Measurements from ENCODE around the gene DISC1. TPM values are rescaled to one million over a fixed set of nuclear protein-coding genes. Genes with fewer than 3 reads are reported as not detected.

The DISC1 gene
- total RNA-seq, 6 experiments from 2014 or later, result 1.8 to 3.3 (median 2.4) TPM

DNA sequence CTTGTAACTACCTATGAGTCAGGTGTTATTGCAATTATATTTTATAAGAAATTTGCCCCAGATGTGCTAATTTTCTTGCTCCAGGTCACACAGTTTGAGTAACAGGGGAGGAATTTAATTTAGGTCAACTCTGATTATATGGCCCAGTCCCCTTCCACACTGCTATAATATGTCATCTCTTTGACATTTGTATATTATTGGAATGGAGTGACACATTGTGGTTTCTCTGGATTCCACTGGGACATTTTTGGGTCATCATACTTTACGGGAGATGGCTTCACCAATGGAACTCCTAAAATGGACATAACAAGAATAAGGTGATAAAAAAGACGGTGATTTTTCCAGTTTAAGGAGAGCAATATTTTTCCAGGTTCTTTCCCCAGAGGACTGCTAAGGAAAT is 191.2 kb downstream of the DISC1 start:
- DNase-seq (no peak), ATAC-seq (no peak)
- H3K27me3 ChIP-seq, result no peaks in the 10 kb centered on the region
- TF ChIP-seq, protein P1, sequence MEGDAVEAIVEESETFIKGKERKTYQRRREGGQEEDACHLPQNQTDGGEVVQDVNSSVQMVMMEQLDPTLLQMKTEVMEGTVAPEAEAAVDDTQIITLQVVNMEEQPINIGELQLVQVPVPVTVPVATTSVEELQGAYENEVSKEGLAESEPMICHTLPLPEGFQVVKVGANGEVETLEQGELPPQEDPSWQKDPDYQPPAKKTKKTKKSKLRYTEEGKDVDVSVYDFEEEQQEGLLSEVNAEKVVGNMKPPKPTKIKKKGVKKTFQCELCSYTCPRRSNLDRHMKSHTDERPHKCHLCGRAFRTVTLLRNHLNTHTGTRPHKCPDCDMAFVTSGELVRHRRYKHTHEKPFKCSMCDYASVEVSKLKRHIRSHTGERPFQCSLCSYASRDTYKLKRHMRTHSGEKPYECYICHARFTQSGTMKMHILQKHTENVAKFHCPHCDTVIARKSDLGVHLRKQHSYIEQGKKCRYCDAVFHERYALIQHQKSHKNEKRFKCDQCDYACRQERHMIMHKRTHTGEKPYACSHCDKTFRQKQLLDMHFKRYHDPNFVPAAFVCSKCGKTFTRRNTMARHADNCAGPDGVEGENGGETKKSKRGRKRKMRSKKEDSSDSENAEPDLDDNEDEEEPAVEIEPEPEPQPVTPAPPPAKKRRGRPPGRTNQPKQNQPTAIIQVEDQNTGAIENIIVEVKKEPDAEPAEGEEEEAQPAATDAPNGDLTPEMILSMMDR (IDR thresholded peaks at IDR 0.05), result no peak
- TF ChIP-seq POLR2A (IDR thresholded peaks at IDR 0.05), result no peak
- 76% methylated on average over 2 of the region's 2 CpGs for WGBS (ENCODE audit: insufficient coverage, low coverage, low lambda C conversion rate, missing lambda C conversion rate)
- H3K9me3 ChIP-seq, result no peaks in the 10 kb centered on the region
- H3K36me3 ChIP-seq, result no peaks in the 10 kb centered on the region
- H3K27ac ChIP-seq, result no peak overlapping the region
- H3K4me3 ChIP-seq, result no peak overlapping the region
- intact Hi-C loops (cut with DNase I), result no loop called here
- H3K4me1 ChIP-seq, result no peaks in the 10 kb centered on the region

GRCh38 chr1:231818337-231818736 is 191.7 kb downstream of the DISC1 start:
- 42% methylated on average over 5 of the region's 6 CpGs for WGBS (ENCODE audit: insufficient coverage, low coverage, low lambda C conversion rate, missing lambda C conversion rate)
- Histone ChIP-seq H3K36me3 (no peaks in the 10 kb centered on the region), H3K4me3 (no peak overlapping the region), H3K27ac (no peak overlapping the region), H3K4me1 (no peaks in the 10 kb centered on the region), H3K27me3 (no peaks in the 10 kb centered on the region), H3K9me3 (no peaks in the 10 kb centered on the region)
- ATAC-seq (no peak), DNase-seq (no peak)
- no peak for TF ChIP-seq POLR2A (IDR thresholded peaks at IDR 0.05)
- TF ChIP-seq, protein P1 (IDR thresholded peaks at IDR 0.05), result no peak
- intact Hi-C loops (cut with DNase I), result no loop called here

DNA sequence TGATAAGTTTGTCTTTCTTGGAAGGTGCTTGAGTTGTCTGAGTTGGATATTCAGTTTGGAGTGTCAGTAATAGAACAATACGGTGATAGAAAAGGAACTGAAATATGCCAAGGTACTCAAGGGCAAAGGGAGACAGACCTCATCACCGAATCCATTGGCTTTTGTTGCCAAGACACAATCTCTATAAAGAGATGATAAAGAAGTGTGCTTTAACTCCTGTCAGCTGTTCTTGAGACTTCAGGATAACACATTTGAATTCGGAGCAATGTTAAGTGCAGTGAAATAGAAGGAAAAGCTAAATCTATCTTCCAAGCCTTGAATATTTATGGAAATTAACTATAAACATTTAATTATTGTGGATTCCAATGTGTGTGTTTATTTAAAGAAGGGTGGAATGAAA is 194.7 kb downstream of the DISC1 start:
- TF ChIP-seq, protein P1 (IDR thresholded peaks at IDR 0.05), result no peak
- no peak for TF ChIP-seq POLR2A (IDR thresholded peaks at IDR 0.05)
- Histone ChIP-seq H3K27me3 (no peaks in the 10 kb centered on the region), H3K36me3 (no peaks in the 10 kb centered on the region), H3K4me1 (no peaks in the 10 kb centered on the region), H3K9me3 (no peaks in the 10 kb centered on the region), H3K4me3 (no peak overlapping the region), H3K27ac (no peak overlapping the region)
- WGBS (ENCODE audit: insufficient coverage, low coverage, low lambda C conversion rate, missing lambda C conversion rate), result 45% methylated on average over 3 of the region's 3 CpGs
- DNase-seq, result no peak
- ATAC-seq, result no peak
- intact Hi-C loops (cut with DNase I), result no loop called here

DNA sequence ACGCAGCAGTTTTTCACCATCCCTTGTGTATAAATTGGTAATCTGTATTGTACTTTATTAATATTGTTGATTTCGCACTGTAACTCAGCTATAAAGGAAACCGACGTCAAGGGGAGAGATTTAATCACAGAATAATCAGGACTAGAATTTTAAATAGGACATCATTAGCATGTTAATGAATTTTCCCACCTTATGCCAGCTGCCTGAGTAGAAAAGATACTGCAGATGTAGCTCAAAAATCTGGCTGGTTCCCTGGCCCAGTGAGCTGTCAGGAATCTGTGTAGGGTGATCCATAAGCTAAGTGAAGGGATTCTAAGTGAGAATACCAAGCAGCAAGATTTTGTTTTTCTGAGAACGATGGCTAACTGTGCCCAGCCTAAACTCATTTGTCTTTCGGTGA is 195.5 kb downstream of the DISC1 start:
- Histone ChIP-seq H3K4me1 (no peaks in the 10 kb centered on the region), H3K36me3 (no peaks in the 10 kb centered on the region), H3K27me3 (no peaks in the 10 kb centered on the region), H3K4me3 (no peak overlapping the region), H3K9me3 (no peaks in the 10 kb centered on the region), H3K27ac (no peak overlapping the region)
- no peak for DNase-seq
- TF ChIP-seq, protein P1 (IDR thresholded peaks at IDR 0.05), result no peak
- TF ChIP-seq POLR2A (IDR thresholded peaks at IDR 0.05), result no peak
- ATAC-seq, result no peak
- intact Hi-C loops (cut with DNase I), result no loop called here
- WGBS (ENCODE audit: insufficient coverage, low coverage, low lambda C conversion rate, missing lambda C conversion rate), result 70% methylated on average over 6 of the region's 6 CpGs

- intact Hi-C loops (cut with DNase I), result no loop called here
- ATAC-seq, result no peak
- H3K4me3 ChIP-seq, result no peak overlapping the region
- no peak overlapping the region for H3K27ac ChIP-seq
- no peaks in the 10 kb centered on the region for H3K4me1 ChIP-seq
- WGBS (ENCODE audit: insufficient coverage, low coverage, low lambda C conversion rate, missing lambda C conversion rate), result 64% methylated on average over 1 of the region's 1 CpG
- H3K27me3 ChIP-seq, result no peaks in the 10 kb centered on the region
- TF ChIP-seq POLR2A (IDR thresholded peaks at IDR 0.05), result no peak
- TF ChIP-seq, protein P1 (IDR thresholded peaks at IDR 0.05), result no peak
- H3K36me3 ChIP-seq, result no peaks in the 10 kb centered on the region
- no peak for DNase-seq
- no peaks in the 10 kb centered on the region for H3K9me3 ChIP-seq
Measured at GRCh38 chr1:231826566-231826965, 200.0 kb downstream of the DISC1 start.
